HG03135 (cell line): Measurements from ENCODE around the gene TMEM175.
"Not testable (repeated sequence)": the region's sequence is repeated elsewhere in the genome, so short reads cannot be mapped to it uniquely, and the experiment has no call there.

Experiments
- ATAC-seq: cut with Tn5 transposase; IDR thresholded peaks from one replicate; pipeline ENCODE4 v1.9.1; 2021; ENCODE audit warnings: mild to moderate bottlenecking, moderate library complexity; ENCODE audit not compliant: unreplicated experiment

The TMEM175 gene

GRCh38 chr4:987624-988513 is 55.6 kb downstream of the TMEM175 start:
- no peak for ATAC-seq

- no peak for ATAC-seq
These were observed 56.8 kb downstream of the TMEM175 start for GRCh38 chr4:988726-989721.

GRCh38 chr4:989722-990471 is 57.6 kb downstream of the TMEM175 start:
- no peak for ATAC-seq

- no peak for ATAC-seq
These were observed 58.6 kb downstream of the TMEM175 start for GRCh38 chr4:990746-991367.

GRCh38 chr4:991451-992296 is 59.4 kb downstream of the TMEM175 start:
- ATAC-seq: no peak

GRCh38 chr4:992297-993110 is 60.2 kb downstream of the TMEM175 start:
- ATAC-seq: no peak

- ATAC-seq: no peak
These were observed 61.1 kb downstream of the TMEM175 start, which contains the start of gene SLC26A1 for GRCh38 chr4:993111-994029. SLC26A1 (minus strand) TSS chr4:993404; CDS start chr4:991703, 1,701 bp downstream.

- ATAC-seq: no peak
These were observed 63.2 kb downstream of the TMEM175 start for GRCh38 chr4:995311-996026.

GRCh38 chr4:996030-996996 is 64.1 kb downstream of the TMEM175 start:
- no peak for ATAC-seq

GRCh38 chr4:996997-997374 is 64.7 kb downstream of the TMEM175 start:
- no peak for ATAC-seq

GRCh38 chr4:997375-998071 is 65.3 kb downstream of the TMEM175 start:
- ATAC-seq: no peak

GRCh38 chr4:998096-998691 is 65.9 kb downstream of the TMEM175 start:
- no peak for ATAC-seq

GRCh38 chr4:999240-999863 is 67.1 kb downstream of the TMEM175 start:
- not testable (repeated sequence) for ATAC-seq

- ATAC-seq: no peak
These were observed 67.7 kb downstream of the TMEM175 start for GRCh38 chr4:999882-1000425.
